Fibroblast of lung (primary cell): ENCODE data around the gene TMC2.
"Not testable (repeated sequence)": the region's sequence is repeated elsewhere in the genome, so short reads cannot be mapped to it uniquely, and the experiment has no call there.

Source experiments
- EZH2 ChIP-seq: IDR thresholded peaks from 2 replicates; pipeline ENCODE4 v1.5.1; 2012; ENCODE audit warnings: low read length, control low read depth, mild to moderate bottlenecking; ENCODE audit errors: missing control alignments
- TF ChIP-seq, protein P1 (sequence below), 2 donors: IDR thresholded peaks in 1 of 2; conservative IDR thresholded peaks in 1 of 2; 1 replicate in 1 of 2; 2 replicates in 1 of 2; pipeline ENCODE4 v1.5.1; 2011 to 2012; ENCODE audit warnings: low read length in 2 of 2, control low read depth in 1 of 2, inconsistent platforms in 1 of 2, low read depth in 1 of 2, mild to moderate bottlenecking in 1 of 2

DNA sequence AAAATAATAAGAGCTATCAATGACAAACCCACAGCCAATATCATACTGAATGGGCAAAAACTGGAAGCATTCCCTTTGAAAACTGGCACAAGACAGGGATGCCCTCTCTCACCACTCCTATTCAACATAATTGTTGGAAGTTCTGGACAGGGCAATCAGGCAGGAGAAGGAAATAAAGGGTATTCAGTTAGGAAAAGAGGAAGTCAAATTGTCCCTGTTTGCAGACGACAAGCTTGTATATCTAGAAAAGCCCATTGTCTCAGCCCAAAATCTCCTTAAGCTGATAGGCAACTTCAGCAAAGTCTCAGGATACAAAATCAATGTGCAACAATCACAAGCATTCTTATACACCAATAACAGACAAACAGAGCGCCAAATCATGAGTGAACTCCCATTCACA lies 31.6 kb upstream of the TMC2 start:
- TF ChIP-seq EZH2: not testable (repeated sequence)
- TF ChIP-seq, protein P1, sequence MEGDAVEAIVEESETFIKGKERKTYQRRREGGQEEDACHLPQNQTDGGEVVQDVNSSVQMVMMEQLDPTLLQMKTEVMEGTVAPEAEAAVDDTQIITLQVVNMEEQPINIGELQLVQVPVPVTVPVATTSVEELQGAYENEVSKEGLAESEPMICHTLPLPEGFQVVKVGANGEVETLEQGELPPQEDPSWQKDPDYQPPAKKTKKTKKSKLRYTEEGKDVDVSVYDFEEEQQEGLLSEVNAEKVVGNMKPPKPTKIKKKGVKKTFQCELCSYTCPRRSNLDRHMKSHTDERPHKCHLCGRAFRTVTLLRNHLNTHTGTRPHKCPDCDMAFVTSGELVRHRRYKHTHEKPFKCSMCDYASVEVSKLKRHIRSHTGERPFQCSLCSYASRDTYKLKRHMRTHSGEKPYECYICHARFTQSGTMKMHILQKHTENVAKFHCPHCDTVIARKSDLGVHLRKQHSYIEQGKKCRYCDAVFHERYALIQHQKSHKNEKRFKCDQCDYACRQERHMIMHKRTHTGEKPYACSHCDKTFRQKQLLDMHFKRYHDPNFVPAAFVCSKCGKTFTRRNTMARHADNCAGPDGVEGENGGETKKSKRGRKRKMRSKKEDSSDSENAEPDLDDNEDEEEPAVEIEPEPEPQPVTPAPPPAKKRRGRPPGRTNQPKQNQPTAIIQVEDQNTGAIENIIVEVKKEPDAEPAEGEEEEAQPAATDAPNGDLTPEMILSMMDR (conservative IDR thresholded peaks at IDR 0.05 in 1 of 2, IDR thresholded peaks at IDR 0.05 in 1 of 2; ENCODE audit: low read depth in 1 of 2, low read length in 2 of 2): not testable (repeated sequence)
